Mesodermal cell (in vitro differentiated cells): ENCODE data around the gene NPHP3.

ENCODE experiments used
- H3K27ac ChIP-seq: 2 replicates; pipeline ENCODE4 v1.7.0; 2013; ENCODE audit warnings: mild to moderate bottlenecking, low read depth, low read length, moderate library complexity; ENCODE audit not compliant: severe bottlenecking
- H3K36me3 ChIP-seq: 2 replicates; pipeline ENCODE4 v1.7.1; 2013; ENCODE audit warnings: mild to moderate bottlenecking, low read length, moderate library complexity; ENCODE audit not compliant: control insufficient read depth, insufficient read depth
- H3K4me1 ChIP-seq: one replicate; pipeline ENCODE4 v1.7.1; 2013; ENCODE audit warnings: mild to moderate bottlenecking, low read length; ENCODE audit not compliant: insufficient read depth, control insufficient read depth, poor library complexity, severe bottlenecking
- H3K4me3 ChIP-seq: 2 replicates; pipeline ENCODE4 v1.7.0; 2013; ENCODE audit warnings: low read length, control low read depth, mild to moderate bottlenecking; ENCODE audit not compliant: insufficient read depth, poor library complexity, severe bottlenecking; ENCODE audit errors: extremely low read depth
- H3K9me3 ChIP-seq: 2 replicates; pipeline ENCODE4 v1.7.1; 2013; ENCODE audit warnings: mild to moderate bottlenecking, low read length, moderate library complexity; ENCODE audit not compliant: control insufficient read depth
- WGBS, 2 experiments: methylation state at CpG; one replicate each; pipeline ENCODE4 v1.1.5; 2013; ENCODE audit warnings: missing lambda C conversion rate in 2 of 2; ENCODE audit not compliant: insufficient coverage in 2 of 2; 5-methylcytosine and 5-hydroxymethylcytosine counted together

Gene NPHP3

DNA sequence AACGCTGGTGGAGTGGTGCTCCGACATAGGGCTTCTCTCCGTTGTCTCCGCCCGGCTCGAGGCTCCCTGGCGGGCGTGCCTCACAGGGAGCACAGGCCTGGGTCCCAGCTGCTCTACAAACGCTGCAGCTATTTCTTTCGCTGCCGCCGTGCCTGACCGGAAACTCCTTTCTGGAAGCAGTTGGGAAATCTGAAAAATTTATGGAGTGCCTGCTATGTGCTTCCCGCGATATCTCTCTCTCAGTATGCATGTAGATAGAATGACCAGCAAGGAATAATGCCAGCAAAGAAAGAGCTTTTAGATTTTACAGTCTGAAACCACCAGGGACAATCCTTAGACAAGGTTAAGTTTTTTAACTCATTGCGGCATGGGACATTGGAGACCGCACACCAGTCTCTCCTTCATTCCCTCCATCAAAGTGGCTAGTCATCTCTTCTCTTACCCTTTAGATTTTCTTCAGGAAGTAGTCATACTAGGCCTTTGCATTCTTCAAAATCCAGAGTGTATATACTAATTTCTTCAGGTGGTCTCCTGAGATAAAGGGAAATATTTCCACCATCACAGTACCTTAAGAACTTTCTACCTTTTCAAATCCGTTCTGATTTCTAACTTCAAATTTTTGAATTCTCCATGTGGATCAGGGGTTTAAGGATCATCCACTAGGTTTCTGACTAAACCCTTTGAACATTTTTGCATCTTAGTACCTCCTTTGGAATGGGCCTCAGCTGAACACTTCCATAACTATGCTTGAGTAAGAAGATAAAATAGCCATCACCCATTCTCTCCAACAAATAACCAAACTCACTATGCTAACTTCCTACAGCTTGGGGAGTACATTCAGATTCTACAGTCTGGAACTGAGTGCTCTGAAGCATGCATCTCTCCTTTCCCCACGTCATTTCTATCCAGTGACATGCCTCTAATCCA lies 1.1 kb upstream of the NPHP3 start:
- Histone ChIP-seq H3K9me3 (no peaks in the 10 kb centered on the region), H3K27ac (peak overlapping the region; percentile 73), H3K4me3 (peak overlapping the region; percentile 59), H3K36me3 (peaks cover 7% of the 10 kb centered on the region), H3K4me1 (peaks cover 3% of the 10 kb centered on the region)
- 16 to 24% methylated on average over 14 to 16 of the region's 19 CpGs for WGBS, 2 experiments

DNA sequence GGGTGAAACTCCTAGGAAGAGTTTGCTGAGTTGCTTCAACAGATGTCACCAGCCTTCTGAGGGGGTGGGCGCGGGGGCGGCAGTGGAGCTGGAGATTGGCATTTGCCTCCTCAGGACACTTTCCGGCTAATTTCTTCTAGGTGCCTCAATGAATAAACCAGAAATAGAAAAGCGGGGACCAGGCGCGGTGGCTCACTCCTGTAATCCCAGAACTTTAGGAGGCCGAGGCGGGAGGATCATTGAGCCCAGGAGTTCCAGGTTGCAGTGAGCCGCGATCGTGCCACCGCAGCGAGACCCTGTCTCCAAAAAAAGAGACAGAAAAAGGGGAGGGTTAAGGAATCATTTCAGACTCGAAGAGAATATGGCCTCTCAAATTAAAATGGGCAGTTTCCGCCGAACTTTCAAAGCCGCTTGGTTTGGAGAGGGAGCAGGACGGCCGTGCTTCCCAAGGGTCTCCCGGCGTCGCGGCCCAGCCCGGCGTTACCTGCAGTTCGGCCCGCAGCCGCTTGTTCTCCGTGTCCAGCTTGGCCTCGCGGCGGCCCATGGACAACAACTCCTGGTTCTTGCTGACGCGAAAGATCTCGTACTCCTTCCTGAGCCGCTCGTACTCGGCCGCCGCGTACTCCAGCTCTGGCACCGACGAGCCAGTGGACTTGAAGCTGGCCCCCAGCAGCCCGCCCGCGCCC lies 587 bp downstream of the NPHP3 start:
- Histone ChIP-seq H3K4me1 (peaks cover 3% of the 10 kb centered on the region), H3K4me3 (peak overlapping the region; percentile 72), H3K36me3 (peaks cover 17% of the 10 kb centered on the region), H3K27ac (peak overlapping the region; percentile 93), H3K9me3 (no peaks in the 10 kb centered on the region)
- 4 to 6% methylated on average over 43 to 46 of the region's 47 CpGs for WGBS, 2 experiments

DNA sequence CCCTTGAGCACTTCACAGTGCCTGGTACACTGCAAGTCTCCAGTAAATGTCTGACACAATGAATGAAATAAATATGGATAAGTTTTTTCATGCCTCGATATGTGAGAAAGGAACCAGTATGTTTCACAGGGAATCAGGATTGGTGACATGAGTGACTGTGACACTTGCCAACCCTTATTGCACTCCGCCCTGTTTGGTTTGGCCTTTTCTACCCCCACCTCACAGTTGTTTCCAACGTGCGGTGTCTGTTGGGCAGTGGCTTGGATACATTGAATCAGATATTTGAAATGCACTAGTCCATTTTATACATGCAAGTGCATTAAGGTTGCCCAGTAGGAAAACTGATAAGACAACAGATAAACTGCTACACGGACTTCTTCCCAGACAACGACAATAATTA lies 2.0 kb downstream of the NPHP3 start:
- no CpG with 5 or more reads among the region's 6 CpGs for WGBS, 2 experiments
- Histone ChIP-seq H3K4me1 (peaks cover 3% of the 10 kb centered on the region), H3K4me3 (peak overlapping the region; percentile 3), H3K27ac (no peak overlapping the region), H3K9me3 (no peaks in the 10 kb centered on the region), H3K36me3 (peaks cover 25% of the 10 kb centered on the region)

DNA sequence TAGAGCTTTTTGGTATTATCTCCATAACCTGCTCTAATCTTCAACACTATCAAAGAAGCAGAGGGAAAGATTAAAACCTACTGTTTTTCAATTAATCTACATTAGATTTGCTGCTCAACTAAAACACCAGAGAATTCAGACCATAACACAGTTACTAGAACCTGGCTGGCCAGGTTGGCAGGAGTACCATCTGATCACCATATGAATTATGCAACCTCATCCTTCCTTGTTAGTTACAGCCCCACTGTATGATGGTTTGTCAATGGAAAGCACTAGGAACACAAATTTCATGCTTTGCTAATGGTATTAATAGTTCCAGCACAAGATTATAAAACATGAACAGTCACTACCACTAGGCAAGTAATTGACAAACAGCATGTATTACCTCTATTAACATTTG lies 5.8 kb downstream of the NPHP3 start:
- peaks cover 3% of the 10 kb centered on the region for H3K4me1 ChIP-seq
- no peak overlapping the region for H3K27ac ChIP-seq
- H3K4me3 ChIP-seq, result no peak overlapping the region
- no peaks in the 10 kb centered on the region for H3K9me3 ChIP-seq
- peaks cover 40% of the 10 kb centered on the region for H3K36me3 ChIP-seq

DNA sequence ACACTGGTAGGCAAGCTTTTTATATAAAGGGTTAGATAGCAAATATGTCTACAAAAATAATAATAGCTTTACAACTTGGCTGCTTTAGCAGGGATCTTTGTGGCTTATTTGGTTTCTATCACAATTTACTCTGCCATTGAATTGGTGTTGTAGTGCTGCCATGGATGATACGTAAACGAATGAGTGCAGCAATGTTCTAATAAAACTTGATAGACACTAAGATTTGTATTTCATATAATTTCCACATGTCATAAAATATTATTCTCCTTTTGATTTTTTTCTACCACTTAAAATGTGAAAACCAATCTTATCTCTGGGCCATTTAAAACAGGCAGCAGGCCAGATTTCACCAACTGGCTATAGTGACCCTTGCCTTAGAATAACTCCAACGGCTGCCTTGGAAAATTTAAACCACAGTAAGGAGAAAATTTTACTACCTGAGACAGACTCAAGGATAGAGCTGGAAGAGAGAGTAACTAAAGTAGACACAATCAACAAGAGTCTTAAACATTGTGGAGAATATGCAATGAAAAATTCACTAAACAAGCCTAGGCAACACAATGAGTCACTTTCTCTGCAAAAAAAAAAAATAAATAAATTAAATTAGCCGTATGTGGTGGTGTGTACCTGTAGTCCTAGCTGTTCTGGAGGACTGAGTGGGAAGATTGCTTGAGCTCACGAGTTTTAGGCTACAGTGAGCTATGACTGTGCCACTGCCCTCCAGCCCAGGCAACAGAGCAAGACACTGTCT lies 8.1 kb downstream of the NPHP3 start:
- Histone ChIP-seq H3K4me3 (no peak overlapping the region), H3K27ac (no peak overlapping the region), H3K9me3 (no peaks in the 10 kb centered on the region), H3K36me3 (peaks cover 59% of the 10 kb centered on the region), H3K4me1 (no peaks in the 10 kb centered on the region)
- WGBS, 2 experiments, result 89% methylated on average over 1 of the region's 5 CpGs; no CpG with 5 or more reads in 1 of the 2 experiments

DNA sequence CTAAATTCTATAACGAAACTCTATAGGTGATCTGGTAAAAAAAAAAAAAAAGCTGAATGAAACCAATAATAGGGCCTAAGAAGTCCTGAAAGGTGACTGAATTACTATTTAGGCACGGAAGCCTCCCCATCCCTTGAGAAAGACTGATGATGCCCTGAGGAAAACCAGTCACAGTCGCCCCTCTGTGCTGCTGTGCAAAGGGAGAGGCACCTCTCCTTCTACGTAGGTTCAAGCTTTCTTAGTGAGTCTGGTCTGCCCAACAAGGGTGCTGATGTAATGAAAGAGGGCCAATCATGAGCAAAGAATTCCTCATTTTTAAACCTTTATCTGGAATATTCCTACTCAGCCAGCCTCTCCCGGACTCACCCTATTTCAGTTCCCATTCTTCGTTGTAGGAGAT lies 11.9 kb downstream of the NPHP3 start:
- peaks cover 57% of the 10 kb centered on the region for H3K36me3 ChIP-seq
- H3K27ac ChIP-seq, result no peak overlapping the region
- H3K4me3 ChIP-seq, result no peak overlapping the region
- no peaks in the 10 kb centered on the region for H3K4me1 ChIP-seq
- 95% methylated on average over 3 to 5 of the region's 6 CpGs for WGBS, 2 experiments
- H3K9me3 ChIP-seq, result no peaks in the 10 kb centered on the region

DNA sequence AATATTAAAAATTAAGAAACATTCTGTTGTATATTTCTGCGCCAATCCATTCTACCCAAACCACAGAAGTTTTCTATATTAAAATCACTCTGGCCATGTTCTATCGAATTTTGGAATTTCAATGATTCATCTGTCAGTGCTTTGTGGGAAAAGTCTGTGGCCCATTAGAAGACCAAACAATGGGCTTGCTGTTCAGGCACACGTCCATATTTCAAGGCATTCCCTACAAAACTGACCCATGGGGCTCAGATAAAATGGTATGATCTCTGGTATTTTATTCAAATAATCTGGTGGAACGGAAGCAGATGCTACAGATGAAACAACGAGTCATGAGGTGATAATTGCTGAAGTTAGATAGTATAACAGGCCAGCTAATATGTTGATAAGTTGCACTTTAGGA lies 12.4 kb downstream of the NPHP3 start:
- Histone ChIP-seq H3K4me3 (no peak overlapping the region), H3K4me1 (no peaks in the 10 kb centered on the region), H3K27ac (no peak overlapping the region), H3K9me3 (no peaks in the 10 kb centered on the region), H3K36me3 (peaks cover 59% of the 10 kb centered on the region)
- WGBS, 2 experiments, result 82 to 97% methylated on average over 2 of the region's 5 CpGs

DNA sequence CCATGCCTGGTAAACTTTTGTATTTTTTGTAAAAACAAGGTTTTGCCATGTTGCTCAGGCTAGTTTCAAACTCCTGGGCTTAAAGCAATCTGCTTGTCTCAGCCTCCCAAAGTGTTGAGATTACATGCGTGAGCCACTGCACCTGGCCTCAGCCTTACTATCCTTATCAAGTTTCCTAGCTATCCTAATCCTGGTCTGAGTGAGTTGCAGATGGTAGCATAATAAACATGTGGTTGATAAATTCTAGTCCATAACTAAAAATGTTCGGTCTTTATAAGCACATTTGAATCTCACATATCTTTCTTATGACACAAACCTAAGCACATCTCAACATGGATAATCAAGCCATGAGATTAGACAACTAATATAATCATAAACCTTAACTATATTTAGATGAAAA lies 18.5 kb downstream of the NPHP3 start:
- WGBS, 2 experiments, result no CpG with 5 or more reads among the region's 2 CpGs
- Histone ChIP-seq H3K4me3 (no peak overlapping the region), H3K36me3 (peaks cover 59% of the 10 kb centered on the region)

DNA sequence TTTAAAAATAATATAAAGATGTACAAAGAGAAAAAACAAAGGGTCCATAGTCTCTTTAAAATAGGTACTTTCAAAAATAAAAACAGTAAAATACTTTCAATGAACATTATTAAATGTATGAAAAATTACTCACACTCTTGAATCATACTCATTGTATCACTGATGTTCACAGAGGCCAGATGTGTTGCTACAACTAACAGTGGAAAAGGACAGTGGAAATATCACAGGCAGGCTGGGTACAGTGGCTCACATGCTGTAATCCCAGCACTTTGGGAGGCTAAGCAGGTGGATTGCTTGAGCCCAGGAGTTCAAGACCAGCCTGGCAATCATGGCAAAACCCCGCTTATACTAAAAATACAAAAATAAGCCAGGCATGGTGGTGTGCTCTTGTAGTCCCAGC lies 26.8 kb downstream of the NPHP3 start:
- 100% methylated on average over 1 of the region's 1 CpG; no CpG with 5 or more reads in 1 of the 2 experiments for WGBS, 2 experiments
- Histone ChIP-seq H3K27ac (no peak overlapping the region), H3K4me3 (no peak overlapping the region), H3K36me3 (peaks cover 65% of the 10 kb centered on the region), H3K9me3 (no peaks in the 10 kb centered on the region), H3K4me1 (no peaks in the 10 kb centered on the region)

More for the DNA sequence above, 18.5 kb downstream of the NPHP3 start:
- H3K9me3 ChIP-seq, result no peaks in the 10 kb centered on the region
- no peaks in the 10 kb centered on the region for H3K4me1 ChIP-seq
- no peak overlapping the region for H3K27ac ChIP-seq

DNA sequence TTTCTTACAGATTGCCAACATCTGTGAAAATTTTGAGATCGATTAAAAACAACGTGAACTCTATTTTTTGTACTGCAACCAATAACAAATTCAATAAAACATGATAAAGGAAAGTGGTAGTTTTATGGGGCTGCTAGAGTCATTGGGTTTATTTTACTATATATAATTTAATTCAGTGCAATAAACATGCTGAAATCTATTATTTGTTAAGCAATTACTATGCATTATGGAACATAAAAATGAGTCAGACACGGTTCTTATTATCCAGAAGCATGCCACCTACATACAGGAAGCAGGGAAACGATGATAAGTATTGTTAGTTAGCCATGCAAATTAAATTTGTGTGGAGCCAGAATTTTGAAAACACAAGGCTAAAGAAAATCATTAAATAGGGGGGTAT lies 27.2 kb downstream of the NPHP3 start:
- Histone ChIP-seq H3K4me1 (no peaks in the 10 kb centered on the region), H3K36me3 (peaks cover 70% of the 10 kb centered on the region), H3K9me3 (no peaks in the 10 kb centered on the region), H3K4me3 (no peak overlapping the region), H3K27ac (no peak overlapping the region)
- 83% methylated on average over 2 of the region's 4 CpGs; no CpG with 5 or more reads in 1 of the 2 experiments for WGBS, 2 experiments
